ENCODE results near the gene JPH2.
"Not testable (repeated sequence)": the region's sequence is repeated elsewhere in the genome, so short reads cannot be mapped to it uniquely, and the experiment has no call there.

The JPH2 gene

GRCh38 chr20:44211177-44212039 lies 24.4 kb upstream of the JPH2 start:
- peak; percentile 6 for DNase-seq

- peak; percentile 98 for DNase-seq
Measured at GRCh38 chr20:44210406-44211176, 23.6 kb upstream of the JPH2 start, which contains the start of gene OSER1. Gene OSER1 (minus strand): TSS chr20:44210771. CDS start chr20:44206957, 3,814 bp downstream.

- DNase-seq: peak; percentile 8
Measured at GRCh38 chr20:44209686-44210405, 22.9 kb upstream of the JPH2 start.

GRCh38 chr20:44208770-44209169 lies 21.8 kb upstream of the JPH2 start:
- DNase-seq: no peak

- DNase-seq: no peak
Measured at GRCh38 chr20:44208165-44208564, 21.2 kb upstream of the JPH2 start.

- no peak for DNase-seq
Measured at GRCh38 chr20:44207126-44207723, 20.2 kb upstream of the JPH2 start.

- DNase-seq: no peak
Measured at GRCh38 chr20:44206132-44206531, 19.1 kb upstream of the JPH2 start.

GRCh38 chr20:44204832-44205215 lies 17.8 kb upstream of the JPH2 start:
- DNase-seq: no peak

- DNase-seq: no peak
Measured at GRCh38 chr20:44204156-44204831, 17.3 kb upstream of the JPH2 start.

GRCh38 chr20:44203161-44203560 lies 16.2 kb upstream of the JPH2 start:
- no peak for DNase-seq

GRCh38 chr20:44200983-44201382 lies 14.0 kb upstream of the JPH2 start:
- no peak for DNase-seq

GRCh38 chr20:44200371-44200770 lies 13.4 kb upstream of the JPH2 start:
- no peak for DNase-seq

GRCh38 chr20:44199877-44200276 lies 12.9 kb upstream of the JPH2 start:
- DNase-seq: no peak

- DNase-seq: peak; percentile 14
Measured at GRCh38 chr20:44198872-44199271, 11.9 kb upstream of the JPH2 start.

GRCh38 chr20:44196271-44196670 lies 9.3 kb upstream of the JPH2 start:
- no peak for DNase-seq

- no peak for DNase-seq
Measured at GRCh38 chr20:44195605-44196004, 8.6 kb upstream of the JPH2 start.

- DNase-seq: no peak
Measured at GRCh38 chr20:44193801-44194200, 6.8 kb upstream of the JPH2 start.

- DNase-seq: not testable (repeated sequence)
Measured at GRCh38 chr20:44191640-44192039, 4.7 kb upstream of the JPH2 start.

- DNase-seq: peak; percentile 65
Measured at GRCh38 chr20:44190197-44190852, 3.3 kb upstream of the JPH2 start.

GRCh38 chr20:44188752-44189151 lies 1.8 kb upstream of the JPH2 start:
- DNase-seq: no peak

All from CD4-positive, alpha-beta T cell treated with Interleukin-10 for 1 hour (primary cell).